ENCODE measurements around the gene MAP3K5. TPM values are rescaled to one million over a fixed set of nuclear protein-coding genes. Genes with fewer than 3 reads are reported as not detected.

Gene MAP3K5
- total and polyA plus RNA-seq, 9 of the 15 experiments (the other 6 are each of a cell fraction or from before 2014, with no cell fraction given): 2.2 to 13.0 (median 9.9) TPM

- H3K9me1 ChIP-seq (ENCODE audit: control insufficient read depth, insufficient read depth, low read length): no peaks in the 10 kb centered on the region
- no peak overlapping the region for H2AFZ ChIP-seq (ENCODE audit: low read depth, low read length)
- CTCF ChIA-PET (ENCODE audit: low intra/inter-chr PET ratio): no interaction called here
- DNase-seq (ENCODE audit: extremely low read depth in 1 of 4, low spot score in 3 of 4) (no peak), FAIRE-seq (no peak), ATAC-seq (no peak)
- intact Hi-C loops (cut with micrococcal nuclease) (no loop called here), in situ Hi-C loops (cut with MboI) (no loop called here)
- H3K4me1 ChIP-seq (replicated peaks in 1 of 2; ENCODE audit: control insufficient read depth in 2 of 2, insufficient read depth in 2 of 2, low read length in 2 of 2): peaks cover 0 to 10% of the 10 kb centered on the region in 2 experiments; a peak in 2 of 5 replicates
- H3K79me2 ChIP-seq (ENCODE audit: control insufficient read depth, insufficient read depth, low read length): peaks cover 43% of the 10 kb centered on the region
- BruUV-seq (replicated peaks): no TSS peak
- H3K36me3 ChIP-seq (ENCODE audit: control insufficient read depth, insufficient read depth, low read length): no peaks in the 10 kb centered on the region; the same call in 2 of the 3 replicates
- H3K4me3 ChIP-seq: no peak overlapping the region
- no peaks in the 10 kb centered on the region for H3K27me3 ChIP-seq (ENCODE audit: control insufficient read depth in 2 of 2, insufficient read depth in 2 of 2, low read length in 2 of 2)
- 50% methylated on average over 3 of the region's 3 CpGs for WGBS (ENCODE audit: insufficient coverage, low coverage, missing lambda C conversion rate)
- no peak overlapping the region for H3K4me2 ChIP-seq (ENCODE audit: insufficient read depth, low read length)
- H3K9me3 ChIP-seq (replicated peaks; ENCODE audit: control insufficient read depth, insufficient read depth, low read depth, low read length): no peaks in the 10 kb centered on the region; the same call in 1 of the 2 replicates
- no peaks in the 10 kb centered on the region for H4K20me1 ChIP-seq (replicated peaks; ENCODE audit: control insufficient read depth, insufficient read depth, low read length)
- H3K27ac ChIP-seq (ENCODE audit: extremely low read depth, low read depth, low read length): no peak overlapping the region
- POLR2A ChIA-PET: interaction anchor here (0.6 kb wide), 1 partner anchor 72 kb away, joined by 3 read pairs; no protein-coding TSS in a partner anchor
- H3K9ac ChIP-seq (ENCODE audit: insufficient read depth in 1 of 2, low read depth in 2 of 2, low read length in 2 of 2): no peak overlapping the region
- TF ChIP-seq TGIF2 (CRISPR knock-in tag; IDR thresholded peaks at IDR 0.05) (no peak), HMG20A (CRISPR knock-in tag; conservative IDR thresholded peaks at IDR 0.05) (no peak), RAD21 (CRISPR knock-in tag; conservative IDR thresholded peaks at IDR 0.05 in 1 of 2, IDR thresholded peaks at IDR 0.05 in 1 of 2) (no peak), ZNF407 (IDR thresholded peaks at IDR 0.05; ENCODE audit: low read depth) (no peak), NR2C1 (IDR thresholded peaks at IDR 0.05) (no peak), NR2C1 (tag; IDR thresholded peaks at IDR 0.05) (no peak), TFE3 (CRISPR knock-in tag; IDR thresholded peaks at IDR 0.05) (no peak), NR2C2 (CRISPR knock-in tag; IDR thresholded peaks at IDR 0.05) (no peak), NR2C2 (tag; IDR thresholded peaks at IDR 0.05) (no peak)
These were observed 65.3 kb downstream of the MAP3K5 start for GRCh38 chr6:136726837-136727557.
